ENCODE measurements around the gene MRPL53. TPM values are rescaled to one million over a fixed set of nuclear protein-coding genes. Genes with fewer than 3 reads are reported as not detected.
A peak's percentile ranks its signal among the peaks of the same experiment; 100 is the strongest.

Gene MRPL53
- total and polyA plus RNA-seq, 4 donors = 12.6 to 72.5 (median 36.1) TPM

GRCh38 chr2:74482801-74483674 is 10.6 kb upstream of the MRPL53 start, which contains the start of the genes CCDC142 and TTC31:
Gene CCDC142 (minus strand): TSS chr2:74482998. CDS start chr2:74482837, 161 bp downstream.
Gene TTC31 (plus strand): TSS chr2:74483081. CDS start chr2:74483096, 15 bp downstream.
- under 1% methylated on average over 50 of the region's 50 CpGs for WGBS
- Histone ChIP-seq H3K27me3 (ENCODE audit: control insufficient read depth in 4 of 4, insufficient read depth in 4 of 4, low read length in 3 of 4) (no peaks in the 10 kb centered on the region), H3K9ac (ENCODE audit: low read depth in 1 of 2, low read length in 2 of 2) (peak within 1 kb of the TSS; percentile 57 to 63), H3K4me1 (ENCODE audit: control insufficient read depth in 4 of 4, insufficient read depth in 4 of 4, low read length in 3 of 4) (peaks cover 10 to 45% (median 37%) of the 10 kb centered on the region in 4 donors), H3K36me3 (ENCODE audit: control insufficient read depth in 4 of 4, insufficient read depth in 3 of 4, low read depth in 1 of 4, low read length in 3 of 4) (peaks cover 0 to 7% (median 0%) of the 10 kb centered on the region in 4 donors), H3K9me3 (ENCODE audit: control insufficient read depth in 4 of 4, low read length in 3 of 4) (no peaks in the 10 kb centered on the region), H3K4me3 (ENCODE audit: low read depth in 1 of 3, low read length in 3 of 3) (peak within 1 kb of the TSS; percentile 67 to 95 (median 94)), H3K27ac (ENCODE audit: low read depth in 1 of 2, low read length in 2 of 2) (peak within 1 kb of the TSS; percentile 82 to 84)
- DNase-seq (ENCODE audit: low spot score) = peak; percentile 94
- TF ChIP-seq JUND (IDR thresholded peaks at IDR 0.05) (peak in 1 of 2 donors; percentile 9), GABPA (IDR thresholded peaks at IDR 0.05 in 1 of 2, conservative IDR thresholded peaks at IDR 0.05 in 1 of 2) (peak; percentile 88 to 98), FOXA1 (IDR thresholded peaks at IDR 0.05) (no peak), SP1 (IDR thresholded peaks at IDR 0.05) (peak; percentile 83), RAD21 (IDR thresholded peaks at IDR 0.05) (peak; percentile 89 to 92), ATF3 (IDR thresholded peaks at IDR 0.05) (peak; percentile 48), FOXA2 (IDR thresholded peaks at IDR 0.05) (no peak), EGR1 (IDR thresholded peaks at IDR 0.05; ENCODE audit: low read depth in 2 of 2) (no peak), HNF4G (IDR thresholded peaks at IDR 0.05) (peak; percentile 76), RXRA (IDR thresholded peaks at IDR 0.05) (peak; percentile 74 to 83), REST (IDR thresholded peaks at IDR 0.05) (no peak), CTCF (IDR thresholded peaks at IDR 0.05; ENCODE audit: low read depth, low read length, missing input control) (peak; percentile 91), TAF1 (conservative IDR thresholded peaks at IDR 0.05) (peak; percentile 81), HNF4A (conservative IDR thresholded peaks at IDR 0.05) (peak; percentile 90 to 92), YY1 (IDR thresholded peaks at IDR 0.05) (peak; percentile 100), NR2F2 (IDR thresholded peaks at IDR 0.05) (peak; percentile 92)
- TF ChIP-seq, protein P1, sequence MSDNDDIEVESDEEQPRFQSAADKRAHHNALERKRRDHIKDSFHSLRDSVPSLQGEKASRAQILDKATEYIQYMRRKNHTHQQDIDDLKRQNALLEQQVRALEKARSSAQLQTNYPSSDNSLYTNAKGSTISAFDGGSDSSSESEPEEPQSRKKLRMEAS (IDR thresholded peaks at IDR 0.05) = peak; percentile 80
- TF ChIP-seq, protein P2, sequence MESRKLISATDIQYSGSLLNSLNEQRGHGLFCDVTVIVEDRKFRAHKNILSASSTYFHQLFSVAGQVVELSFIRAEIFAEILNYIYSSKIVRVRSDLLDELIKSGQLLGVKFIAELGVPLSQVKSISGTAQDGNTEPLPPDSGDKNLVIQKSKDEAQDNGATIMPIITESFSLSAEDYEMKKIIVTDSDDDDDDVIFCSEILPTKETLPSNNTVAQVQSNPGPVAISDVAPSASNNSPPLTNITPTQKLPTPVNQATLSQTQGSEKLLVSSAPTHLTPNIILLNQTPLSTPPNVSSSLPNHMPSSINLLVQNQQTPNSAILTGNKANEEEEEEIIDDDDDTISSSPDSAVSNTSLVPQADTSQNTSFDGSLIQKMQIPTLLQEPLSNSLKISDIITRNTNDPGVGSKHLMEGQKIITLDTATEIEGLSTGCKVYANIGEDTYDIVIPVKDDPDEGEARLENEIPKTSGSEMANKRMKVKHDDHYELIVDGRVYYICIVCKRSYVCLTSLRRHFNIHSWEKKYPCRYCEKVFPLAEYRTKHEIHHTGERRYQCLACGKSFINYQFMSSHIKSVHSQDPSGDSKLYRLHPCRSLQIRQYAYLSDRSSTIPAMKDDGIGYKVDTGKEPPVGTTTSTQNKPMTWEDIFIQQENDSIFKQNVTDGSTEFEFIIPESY (IDR thresholded peaks at IDR 0.05) = peak; percentile 97
